HG02588 (cell line): ENCODE data around the gene GLE1.

Experiments used
- ATAC-seq: cut with Tn5 transposase; IDR thresholded peaks from one replicate; pipeline ENCODE4 v1.9.1; 2021; ENCODE audit warnings: mild to moderate bottlenecking, moderate library complexity; ENCODE audit not compliant: unreplicated experiment

Gene GLE1

GRCh38 chr9:128588581-128589233 is 84.2 kb downstream of the GLE1 start:
- no peak for ATAC-seq
